ENCODE data around the gene MUC13. TPM values are rescaled to one million over a fixed set of nuclear protein-coding genes. Genes with fewer than 3 reads are reported as not detected.
"Not testable (repeated sequence)": the region's sequence is repeated elsewhere in the genome, so short reads cannot be mapped to it uniquely, and the experiment has no call there.

Gene MUC13
- total and polyA plus RNA-seq, 7 donors = 1.4 to 440 (median 119) TPM; not detected in 3

DNA sequence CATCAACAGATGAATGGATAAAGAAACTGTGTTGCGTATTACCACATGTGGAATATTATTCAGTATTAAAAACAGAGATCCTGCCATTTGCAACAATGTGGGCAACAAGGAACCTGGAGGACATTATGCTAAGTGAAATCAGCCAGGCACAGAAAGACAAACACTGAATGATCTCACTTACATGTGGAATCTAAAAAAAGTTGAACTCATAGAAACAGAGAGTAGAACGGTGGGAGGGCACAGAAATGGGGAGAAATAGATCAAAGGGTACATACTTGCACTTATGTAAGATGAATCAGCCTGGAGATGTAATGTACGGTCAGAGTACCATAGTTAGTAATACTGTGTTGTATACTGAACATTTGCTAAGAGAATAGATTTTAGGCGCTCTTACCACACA, 29.8 kb upstream of the MUC13 start:
- Histone ChIP-seq H3K27me3 (no peaks in the 10 kb centered on the region), H3K9me3 (no peaks in the 10 kb centered on the region), H3K36me3 (peaks cover 0 to 17% (median 2%) of the 10 kb centered on the region in 4 donors), H3K4me1 (no peaks in the 10 kb centered on the region), H3K27ac (peak overlapping the region in 1 of 4 donors; percentile 9), H3K4me3 (no peak overlapping the region)
- 80 to 86% methylated on average over 4 of the region's 4 CpGs for WGBS, 2 donors
- DNase-seq = no peak
- TF ChIP-seq, protein P1, sequence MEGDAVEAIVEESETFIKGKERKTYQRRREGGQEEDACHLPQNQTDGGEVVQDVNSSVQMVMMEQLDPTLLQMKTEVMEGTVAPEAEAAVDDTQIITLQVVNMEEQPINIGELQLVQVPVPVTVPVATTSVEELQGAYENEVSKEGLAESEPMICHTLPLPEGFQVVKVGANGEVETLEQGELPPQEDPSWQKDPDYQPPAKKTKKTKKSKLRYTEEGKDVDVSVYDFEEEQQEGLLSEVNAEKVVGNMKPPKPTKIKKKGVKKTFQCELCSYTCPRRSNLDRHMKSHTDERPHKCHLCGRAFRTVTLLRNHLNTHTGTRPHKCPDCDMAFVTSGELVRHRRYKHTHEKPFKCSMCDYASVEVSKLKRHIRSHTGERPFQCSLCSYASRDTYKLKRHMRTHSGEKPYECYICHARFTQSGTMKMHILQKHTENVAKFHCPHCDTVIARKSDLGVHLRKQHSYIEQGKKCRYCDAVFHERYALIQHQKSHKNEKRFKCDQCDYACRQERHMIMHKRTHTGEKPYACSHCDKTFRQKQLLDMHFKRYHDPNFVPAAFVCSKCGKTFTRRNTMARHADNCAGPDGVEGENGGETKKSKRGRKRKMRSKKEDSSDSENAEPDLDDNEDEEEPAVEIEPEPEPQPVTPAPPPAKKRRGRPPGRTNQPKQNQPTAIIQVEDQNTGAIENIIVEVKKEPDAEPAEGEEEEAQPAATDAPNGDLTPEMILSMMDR (IDR thresholded peaks at IDR 0.05) = no peak
- no peak for TF ChIP-seq POLR2AphosphoS5 (IDR thresholded peaks at IDR 0.05)
- TF ChIP-seq EP300 (IDR thresholded peaks at IDR 0.05) = no peak
- TF ChIP-seq POLR2A (IDR thresholded peaks at IDR 0.05) = no peak
- intact Hi-C loops (cut with DNase I) = no loop called here

DNA sequence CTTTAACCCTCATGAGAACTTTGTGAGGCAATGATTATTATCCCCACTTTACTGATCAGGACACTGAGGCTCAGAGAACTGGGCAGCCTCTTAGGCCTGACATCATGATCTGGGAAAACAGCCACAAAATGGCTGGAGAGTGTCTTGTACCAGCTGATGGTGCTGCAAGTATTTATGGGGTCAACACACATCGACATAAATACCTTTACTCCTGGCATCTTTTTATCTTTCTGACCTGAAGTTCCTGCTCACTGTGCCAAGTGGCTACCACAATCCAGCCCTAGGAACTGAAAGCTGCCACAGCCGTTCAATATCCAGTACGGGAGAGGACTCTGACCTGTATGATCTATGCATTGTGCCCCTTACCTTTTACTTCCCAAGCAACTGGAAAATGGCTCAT, 29.2 kb upstream of the MUC13 start:
- TF ChIP-seq POLR2A (IDR thresholded peaks at IDR 0.05) (no peak), POLR2AphosphoS5 (IDR thresholded peaks at IDR 0.05) (no peak), EP300 (IDR thresholded peaks at IDR 0.05) (no peak)
- TF ChIP-seq, protein P1 (IDR thresholded peaks at IDR 0.05) = no peak
- DNase-seq = no peak
- intact Hi-C loops (cut with DNase I) = no loop called here
- WGBS, 2 donors = 14 to 62% methylated on average over 3 of the region's 3 CpGs
- peak overlapping the region in 1 of 4 donors; percentile 9 for H3K27ac ChIP-seq
- H3K27me3 ChIP-seq = no peaks in the 10 kb centered on the region
- no peaks in the 10 kb centered on the region for H3K9me3 ChIP-seq
- peaks cover 0 to 11% (median 2%) of the 10 kb centered on the region in 4 donors for H3K36me3 ChIP-seq
- H3K4me1 ChIP-seq = no peaks in the 10 kb centered on the region
- no peak overlapping the region for H3K4me3 ChIP-seq

DNA sequence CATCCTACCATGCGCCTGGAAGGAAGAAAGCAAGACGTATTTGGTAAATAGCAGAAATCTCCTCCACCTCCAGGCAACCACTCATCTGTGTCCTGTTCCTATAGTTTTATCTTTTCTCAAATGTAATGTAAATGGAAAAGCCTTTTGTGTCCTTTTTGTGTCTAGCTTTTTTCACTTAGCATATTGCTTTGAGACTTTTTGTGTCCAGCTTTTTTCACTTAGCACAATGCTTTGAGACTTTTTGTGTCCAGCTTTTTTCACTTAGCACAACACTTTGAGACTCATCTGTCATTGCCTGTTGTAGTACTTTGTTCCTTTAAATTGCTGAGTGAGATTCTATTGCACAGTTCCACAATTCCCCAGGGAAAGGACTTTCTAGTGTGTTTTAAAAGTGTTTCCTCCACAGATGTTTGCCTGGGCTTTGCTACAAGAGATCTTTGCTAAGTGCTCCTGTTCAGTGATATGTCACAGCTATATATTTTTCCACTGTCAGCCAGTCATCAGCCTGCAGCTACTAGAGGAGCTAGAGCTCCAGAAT, 27.9 kb upstream of the MUC13 start:
- intact Hi-C loops (cut with DNase I) = no loop called here
- H3K9me3 ChIP-seq = no peaks in the 10 kb centered on the region
- no peak overlapping the region for H3K27ac ChIP-seq
- no peaks in the 10 kb centered on the region for H3K27me3 ChIP-seq
- no peaks in the 10 kb centered on the region for H3K4me1 ChIP-seq
- H3K36me3 ChIP-seq = no peaks in the 10 kb centered on the region
- DNase-seq = no peak
- TF ChIP-seq, protein P1 (IDR thresholded peaks at IDR 0.05) = no peak
- TF ChIP-seq POLR2A (IDR thresholded peaks at IDR 0.05) (no peak), POLR2AphosphoS5 (IDR thresholded peaks at IDR 0.05) (no peak), EP300 (IDR thresholded peaks at IDR 0.05) (no peak)
- WGBS, 2 donors = 90 to 96% methylated on average over 2 of the region's 2 CpGs
- H3K4me3 ChIP-seq = no peak overlapping the region

DNA sequence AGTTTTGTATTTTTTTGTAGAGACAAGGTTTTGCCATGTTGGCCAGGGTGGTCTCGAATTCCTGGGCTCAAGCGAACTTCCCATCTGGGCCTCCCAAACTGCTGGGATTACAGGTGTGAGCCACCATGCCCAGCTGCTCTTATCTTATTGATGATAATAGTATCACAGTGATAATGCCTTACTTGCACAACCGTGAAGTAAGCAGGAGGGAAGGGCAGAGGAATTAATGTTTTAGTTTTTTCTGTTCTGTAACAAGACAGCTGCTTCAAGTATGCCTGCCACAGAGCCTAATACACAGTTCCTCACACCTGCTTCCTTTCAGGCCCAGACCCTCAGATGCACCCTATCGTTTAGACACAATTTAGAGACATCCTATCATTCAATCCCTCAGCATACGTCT, 26.1 kb upstream of the MUC13 start:
- no peak for TF ChIP-seq POLR2AphosphoS5 (IDR thresholded peaks at IDR 0.05)
- TF ChIP-seq, protein P1 (IDR thresholded peaks at IDR 0.05) = no peak
- no peak for TF ChIP-seq EP300 (IDR thresholded peaks at IDR 0.05)
- no peak for TF ChIP-seq POLR2A (IDR thresholded peaks at IDR 0.05)
- intact Hi-C loops (cut with DNase I) = no loop called here
- DNase-seq = no peak
- WGBS, 2 donors = 69 to 81% methylated on average over 5 of the region's 5 CpGs
- H3K36me3 ChIP-seq = no peaks in the 10 kb centered on the region
- H3K4me1 ChIP-seq = no peaks in the 10 kb centered on the region
- H3K27me3 ChIP-seq = no peaks in the 10 kb centered on the region
- H3K9me3 ChIP-seq = no peaks in the 10 kb centered on the region
- no peak overlapping the region for H3K4me3 ChIP-seq
- no peak overlapping the region for H3K27ac ChIP-seq

DNA sequence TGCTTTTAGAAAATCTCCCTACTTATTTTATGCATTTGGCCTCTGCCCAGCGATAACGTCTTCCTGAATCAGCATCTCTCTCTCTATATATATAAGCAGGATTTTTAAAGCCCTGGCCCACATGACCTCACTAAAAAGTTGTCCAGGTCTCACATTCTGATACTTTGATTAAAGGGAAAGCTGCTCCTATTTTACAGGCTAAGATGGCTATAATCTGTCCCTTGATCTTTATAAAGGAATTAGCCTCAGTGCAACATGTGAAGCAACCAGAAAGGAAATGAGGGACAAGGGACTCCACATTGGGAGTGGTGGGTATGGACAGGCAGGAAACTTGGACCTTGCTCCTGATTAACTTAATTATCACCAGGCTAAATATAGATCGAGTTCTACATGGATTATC, 25.6 kb upstream of the MUC13 start:
- Histone ChIP-seq H3K36me3 (no peaks in the 10 kb centered on the region), H3K4me3 (no peak overlapping the region), H3K27me3 (no peaks in the 10 kb centered on the region), H3K9me3 (no peaks in the 10 kb centered on the region), H3K27ac (no peak overlapping the region), H3K4me1 (no peaks in the 10 kb centered on the region)
- WGBS, 2 donors = 37 to 62% methylated on average over 3 of the region's 3 CpGs
- DNase-seq = no peak
- intact Hi-C loops (cut with DNase I) = no loop called here
- no peak for TF ChIP-seq POLR2AphosphoS5 (IDR thresholded peaks at IDR 0.05)
- TF ChIP-seq EP300 (IDR thresholded peaks at IDR 0.05) = no peak
- TF ChIP-seq, protein P1 (IDR thresholded peaks at IDR 0.05) = no peak
- no peak for TF ChIP-seq POLR2A (IDR thresholded peaks at IDR 0.05)

DNA sequence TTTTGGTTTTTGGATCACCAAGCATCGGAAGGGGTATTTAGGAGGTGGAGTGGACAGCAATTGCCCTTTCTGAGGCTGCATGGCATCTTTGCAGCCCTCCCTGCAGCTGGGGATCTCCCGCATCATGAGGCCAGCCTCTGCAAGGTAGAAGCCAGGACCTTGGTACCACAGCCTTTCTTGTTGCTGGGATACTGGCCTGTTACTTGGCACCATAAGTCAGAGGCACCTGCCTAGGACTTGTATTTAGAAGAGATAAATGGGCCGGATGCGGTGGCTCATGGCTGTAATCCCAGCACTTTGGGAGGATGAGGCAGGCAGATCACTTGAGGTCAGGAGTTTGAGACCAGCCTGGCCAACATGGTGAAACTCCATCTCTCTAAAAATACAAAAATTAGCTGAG, 23.4 kb upstream of the MUC13 start:
- H3K4me3 ChIP-seq; H3K27me3 ChIP-seq; intact Hi-C loops (cut with DNase I); H3K27ac ChIP-seq; H3K9me3 ChIP-seq; DNase-seq; H3K4me1 ChIP-seq; H3K36me3 ChIP-seq: not testable (repeated sequence)
- 93 to 95% methylated on average over 4 of the region's 4 CpGs for WGBS, 2 donors
